Ectodermal cell (in vitro differentiated cells): ENCODE data around the gene HOMER1.

ENCODE experiments used
- H3K27ac ChIP-seq: 2 replicates; pipeline ENCODE4 v1.7.0; 2013; ENCODE audit warnings: mild to moderate bottlenecking, low read depth, low read length; ENCODE audit not compliant: insufficient read depth, poor library complexity, severe bottlenecking
- H3K27me3 ChIP-seq: 2 replicates; pipeline ENCODE4 v1.7.0; 2013; ENCODE audit warnings: mild to moderate bottlenecking, low read length; ENCODE audit not compliant: insufficient read depth, control insufficient read depth, poor library complexity, severe bottlenecking
- H3K36me3 ChIP-seq: one replicate; pipeline ENCODE4 v1.7.0; 2013; ENCODE audit warnings: low read length; ENCODE audit not compliant: control insufficient read depth, insufficient read depth
- H3K4me1 ChIP-seq: one replicate; pipeline ENCODE4 v1.7.0; 2013; ENCODE audit warnings: low read length; ENCODE audit not compliant: control insufficient read depth, insufficient read depth
- H3K4me3 ChIP-seq: 2 replicates; pipeline ENCODE4 v1.7.0; 2013; ENCODE audit warnings: low read depth, low read length, control low read depth; ENCODE audit not compliant: insufficient read depth
- H3K9me3 ChIP-seq: 2 replicates; pipeline ENCODE4 v1.7.0; 2013; ENCODE audit warnings: mild to moderate bottlenecking, low read length, moderate library complexity; ENCODE audit not compliant: control insufficient read depth
- WGBS, 2 experiments: methylation state at CpG; one replicate each; pipeline ENCODE4 v1.1.7; 2013; ENCODE audit warnings: missing lambda C conversion rate in 2 of 2; 5-methylcytosine and 5-hydroxymethylcytosine counted together

Gene HOMER1

GRCh38 chr5:79508794-79509193 is 5.1 kb downstream of the HOMER1 start:
- H3K27me3 ChIP-seq: no peaks in the 10 kb centered on the region
- H3K4me3 ChIP-seq: no peak overlapping the region
- H3K9me3 ChIP-seq: no peaks in the 10 kb centered on the region
- peak overlapping the region; percentile 20 for H3K27ac ChIP-seq
- no peaks in the 10 kb centered on the region for H3K36me3 ChIP-seq
- peaks cover 26% of the 10 kb centered on the region for H3K4me1 ChIP-seq
- 78 to 90% methylated on average over 2 of the region's 2 CpGs for WGBS, 2 experiments

GRCh38 chr5:79508354-79508753 is 5.6 kb downstream of the HOMER1 start:
- Histone ChIP-seq H3K4me1 (peaks cover 26% of the 10 kb centered on the region), H3K4me3 (no peak overlapping the region), H3K27ac (peak overlapping the region; percentile 9), H3K36me3 (no peaks in the 10 kb centered on the region), H3K9me3 (no peaks in the 10 kb centered on the region), H3K27me3 (no peaks in the 10 kb centered on the region)
- 46 to 48% methylated on average over 2 of the region's 2 CpGs for WGBS, 2 experiments

- Histone ChIP-seq H3K27ac (no peak overlapping the region), H3K4me3 (no peak overlapping the region), H3K4me1 (peaks cover 26% of the 10 kb centered on the region), H3K9me3 (no peaks in the 10 kb centered on the region), H3K36me3 (no peaks in the 10 kb centered on the region), H3K27me3 (no peaks in the 10 kb centered on the region)
- WGBS, 2 experiments: 90 to 92% methylated on average over 5 to 6 of the region's 6 CpGs
Observed at GRCh38 chr5:79507251-79508205, 6.4 kb downstream of the HOMER1 start.

- H3K27ac ChIP-seq: no peak overlapping the region
- no peaks in the 10 kb centered on the region for H3K36me3 ChIP-seq
- 92 to 100% methylated on average over 1 of the region's 1 CpG for WGBS, 2 experiments
- H3K4me3 ChIP-seq: no peak overlapping the region
- H3K9me3 ChIP-seq: no peaks in the 10 kb centered on the region
- no peaks in the 10 kb centered on the region for H3K27me3 ChIP-seq
- H3K4me1 ChIP-seq: peaks cover 18% of the 10 kb centered on the region
Observed at GRCh38 chr5:79505138-79505537, 8.8 kb downstream of the HOMER1 start.

- WGBS, 2 experiments: 79 to 100% methylated on average over 1 to 2 of the region's 3 CpGs
- Histone ChIP-seq H3K36me3 (no peaks in the 10 kb centered on the region), H3K4me3 (no peak overlapping the region), H3K9me3 (no peaks in the 10 kb centered on the region), H3K27ac (no peak overlapping the region), H3K4me1 (peaks cover 8% of the 10 kb centered on the region), H3K27me3 (no peaks in the 10 kb centered on the region)
Observed at GRCh38 chr5:79503794-79504495, 10.0 kb downstream of the HOMER1 start.

GRCh38 chr5:79499640-79500273 is 14.2 kb downstream of the HOMER1 start:
- no peaks in the 10 kb centered on the region for H3K9me3 ChIP-seq
- H3K36me3 ChIP-seq: no peaks in the 10 kb centered on the region
- H3K4me3 ChIP-seq: no peak overlapping the region
- H3K4me1 ChIP-seq: no peaks in the 10 kb centered on the region
- WGBS, 2 experiments: 98 to 99% methylated on average over 4 of the region's 4 CpGs
- H3K27me3 ChIP-seq: no peaks in the 10 kb centered on the region
- H3K27ac ChIP-seq: no peak overlapping the region

GRCh38 chr5:79495311-79495710 is 18.6 kb downstream of the HOMER1 start:
- Histone ChIP-seq H3K27ac (no peak overlapping the region), H3K4me1 (no peaks in the 10 kb centered on the region), H3K9me3 (no peaks in the 10 kb centered on the region), H3K4me3 (no peak overlapping the region), H3K36me3 (no peaks in the 10 kb centered on the region), H3K27me3 (no peaks in the 10 kb centered on the region)
- WGBS, 2 experiments: 46 to 57% methylated on average over 2 of the region's 2 CpGs

GRCh38 chr5:79493596-79494345 is 20.2 kb downstream of the HOMER1 start:
- Histone ChIP-seq H3K4me1 (no peaks in the 10 kb centered on the region), H3K9me3 (no peaks in the 10 kb centered on the region), H3K4me3 (no peak overlapping the region), H3K27me3 (no peaks in the 10 kb centered on the region), H3K36me3 (no peaks in the 10 kb centered on the region), H3K27ac (no peak overlapping the region)
- WGBS, 2 experiments: 88 to 96% methylated on average over 3 of the region's 3 CpGs

GRCh38 chr5:79491690-79492317 is 22.1 kb downstream of the HOMER1 start:
- no peaks in the 10 kb centered on the region for H3K9me3 ChIP-seq
- H3K4me3 ChIP-seq: no peak overlapping the region
- no peaks in the 10 kb centered on the region for H3K27me3 ChIP-seq
- H3K4me1 ChIP-seq: no peaks in the 10 kb centered on the region
- H3K36me3 ChIP-seq: no peaks in the 10 kb centered on the region
- H3K27ac ChIP-seq: no peak overlapping the region
